ENCODE data around the gene LSM10. TPM values are rescaled to one million over a fixed set of nuclear protein-coding genes. Genes with fewer than 3 reads are reported as not detected.
A peak's percentile ranks its signal among the peaks of the same experiment; 100 is the strongest.

LSM10 gene
- total RNA-seq, 1 donor from 2014 or later, result 26.1 TPM

DNA sequence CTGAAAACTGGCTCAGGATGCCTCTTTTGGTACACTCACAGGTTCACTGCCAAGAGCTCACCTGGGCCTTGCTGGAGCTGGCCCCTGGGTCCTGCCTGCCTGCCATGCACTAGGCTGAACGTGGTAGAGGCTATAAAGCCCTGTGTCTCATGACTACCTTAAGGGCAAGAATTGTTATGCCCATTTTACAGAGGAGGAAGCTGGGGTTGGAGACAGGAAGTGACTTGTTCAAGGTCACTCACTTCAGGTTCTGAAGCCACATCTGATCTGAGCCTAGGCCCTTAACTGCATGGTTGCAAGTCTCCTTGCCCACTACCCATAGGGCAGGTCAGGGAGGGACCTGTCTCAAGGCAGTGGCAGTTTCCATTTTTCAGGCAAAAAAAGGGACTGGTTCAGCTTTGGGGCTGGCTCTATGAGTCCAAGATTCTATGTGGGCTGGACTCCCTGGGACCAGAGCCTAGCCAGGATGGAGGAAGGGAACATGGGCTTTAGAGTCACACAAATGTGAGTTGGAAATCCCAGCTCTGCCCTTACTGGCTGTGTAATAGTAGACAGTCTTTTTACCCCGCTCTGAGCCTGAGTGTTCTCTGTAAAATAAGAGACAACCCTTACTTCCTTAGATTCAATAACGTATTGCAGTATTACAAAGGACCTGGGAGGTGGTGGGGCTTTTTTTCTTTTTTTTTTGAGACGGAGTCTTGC lies 19.8 kb downstream of the LSM10 start:
- Mint-ChIP-seq H3K4me1 (peaks cover 21% of the 10 kb centered on the region), H3K36me3 (no peaks in the 10 kb centered on the region)

DNA sequence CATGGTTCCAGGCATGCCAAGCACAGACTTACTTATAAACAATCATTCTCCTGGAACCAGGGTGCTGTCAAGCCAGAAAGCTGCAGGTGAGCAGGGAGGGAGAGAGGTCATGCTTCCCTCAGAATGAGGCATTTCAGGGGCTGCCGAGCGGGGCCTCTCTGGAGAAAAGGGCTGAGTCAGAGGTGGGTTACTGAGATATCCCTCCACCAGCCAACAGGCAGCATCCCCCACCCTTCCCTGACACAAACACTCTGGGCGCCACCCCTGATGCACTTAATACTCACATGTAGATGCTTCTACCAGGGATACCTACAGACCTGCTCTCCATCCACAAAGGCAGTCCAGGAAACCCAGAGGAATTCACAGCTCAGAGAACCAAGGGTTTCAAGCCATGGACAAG lies 25.1 kb downstream of the LSM10 start:
- Mint-ChIP-seq H3K36me3 (no peaks in the 10 kb centered on the region), H3K9me3 (no peaks in the 10 kb centered on the region), H3K4me1 (peaks cover 38% of the 10 kb centered on the region), H3K4me3 (no peak overlapping the region), H3K27me3 (ENCODE audit: low read depth) (no peaks in the 10 kb centered on the region), H3K27ac (peak overlapping the region; percentile 93)
- TF ChIP-seq, protein P1, sequence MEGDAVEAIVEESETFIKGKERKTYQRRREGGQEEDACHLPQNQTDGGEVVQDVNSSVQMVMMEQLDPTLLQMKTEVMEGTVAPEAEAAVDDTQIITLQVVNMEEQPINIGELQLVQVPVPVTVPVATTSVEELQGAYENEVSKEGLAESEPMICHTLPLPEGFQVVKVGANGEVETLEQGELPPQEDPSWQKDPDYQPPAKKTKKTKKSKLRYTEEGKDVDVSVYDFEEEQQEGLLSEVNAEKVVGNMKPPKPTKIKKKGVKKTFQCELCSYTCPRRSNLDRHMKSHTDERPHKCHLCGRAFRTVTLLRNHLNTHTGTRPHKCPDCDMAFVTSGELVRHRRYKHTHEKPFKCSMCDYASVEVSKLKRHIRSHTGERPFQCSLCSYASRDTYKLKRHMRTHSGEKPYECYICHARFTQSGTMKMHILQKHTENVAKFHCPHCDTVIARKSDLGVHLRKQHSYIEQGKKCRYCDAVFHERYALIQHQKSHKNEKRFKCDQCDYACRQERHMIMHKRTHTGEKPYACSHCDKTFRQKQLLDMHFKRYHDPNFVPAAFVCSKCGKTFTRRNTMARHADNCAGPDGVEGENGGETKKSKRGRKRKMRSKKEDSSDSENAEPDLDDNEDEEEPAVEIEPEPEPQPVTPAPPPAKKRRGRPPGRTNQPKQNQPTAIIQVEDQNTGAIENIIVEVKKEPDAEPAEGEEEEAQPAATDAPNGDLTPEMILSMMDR (IDR thresholded peaks at IDR 0.05; ENCODE audit: unreplicated experiment), result no peak
- DNase-seq (ENCODE audit: low spot score in 2 of 2, unreplicated experiment in 2 of 2), result no peak

More for the DNA sequence above, 19.8 kb downstream of the LSM10 start:
- Mint-ChIP-seq H3K27ac (no peak overlapping the region), H3K27me3 (ENCODE audit: low read depth) (no peaks in the 10 kb centered on the region), H3K9me3 (no peaks in the 10 kb centered on the region), H3K4me3 (no peak overlapping the region)
- TF ChIP-seq, protein P1 (IDR thresholded peaks at IDR 0.05; ENCODE audit: unreplicated experiment), result no peak
- no peak for DNase-seq (ENCODE audit: low spot score in 2 of 2, unreplicated experiment in 2 of 2)

DNA sequence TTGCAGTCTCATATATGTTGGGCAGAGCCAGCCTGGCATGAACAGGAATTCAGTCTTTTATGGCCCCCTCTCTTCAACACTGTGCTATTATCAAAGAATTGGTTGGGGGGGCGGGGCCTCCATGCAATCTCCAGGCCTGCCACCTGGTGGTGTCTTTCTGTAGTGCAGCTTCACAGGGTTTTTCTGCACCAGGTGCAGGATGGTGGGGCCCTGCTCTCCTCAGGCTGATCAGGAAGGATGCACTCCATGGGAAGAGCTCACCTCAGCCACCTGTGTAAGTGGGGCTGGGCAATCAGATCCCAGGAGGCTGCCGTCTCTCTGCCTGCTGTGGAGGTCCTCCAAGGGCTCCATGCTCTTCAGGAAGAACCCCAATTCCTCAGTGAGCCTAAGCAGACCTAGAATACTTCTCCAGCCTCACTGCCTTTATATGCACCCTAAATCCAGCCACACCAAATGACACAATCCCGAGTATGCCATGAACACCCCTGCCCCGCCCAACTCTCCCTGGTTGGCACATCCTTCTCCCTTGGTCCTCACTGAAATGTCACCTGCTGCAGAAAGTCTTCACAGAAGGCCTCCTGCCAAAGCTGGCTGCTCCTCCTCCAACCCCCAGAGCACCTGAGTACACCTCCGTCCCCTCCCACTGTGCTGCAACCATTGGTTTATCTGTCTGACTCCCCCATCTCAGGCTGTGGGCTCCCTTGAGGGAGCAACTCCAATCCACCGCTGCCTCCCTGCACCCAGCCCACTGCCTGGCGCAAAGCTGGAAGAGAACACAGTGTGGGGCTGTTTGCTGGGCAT lies 28.4 kb downstream of the LSM10 start:
- TF ChIP-seq, protein P1 (IDR thresholded peaks at IDR 0.05; ENCODE audit: unreplicated experiment), result peak; percentile 98
- no peaks in the 10 kb centered on the region for H3K36me3 Mint-ChIP-seq
- H3K27me3 Mint-ChIP-seq (ENCODE audit: low read depth), result no peaks in the 10 kb centered on the region
- no peak overlapping the region for H3K4me3 Mint-ChIP-seq
- H3K27ac Mint-ChIP-seq, result peak overlapping the region; percentile 63
- peak; percentile 67 to 92 for DNase-seq (ENCODE audit: low spot score in 2 of 2, unreplicated experiment in 2 of 2)
- H3K4me1 Mint-ChIP-seq, result peaks cover 34% of the 10 kb centered on the region
- H3K9me3 Mint-ChIP-seq, result no peaks in the 10 kb centered on the region

DNA sequence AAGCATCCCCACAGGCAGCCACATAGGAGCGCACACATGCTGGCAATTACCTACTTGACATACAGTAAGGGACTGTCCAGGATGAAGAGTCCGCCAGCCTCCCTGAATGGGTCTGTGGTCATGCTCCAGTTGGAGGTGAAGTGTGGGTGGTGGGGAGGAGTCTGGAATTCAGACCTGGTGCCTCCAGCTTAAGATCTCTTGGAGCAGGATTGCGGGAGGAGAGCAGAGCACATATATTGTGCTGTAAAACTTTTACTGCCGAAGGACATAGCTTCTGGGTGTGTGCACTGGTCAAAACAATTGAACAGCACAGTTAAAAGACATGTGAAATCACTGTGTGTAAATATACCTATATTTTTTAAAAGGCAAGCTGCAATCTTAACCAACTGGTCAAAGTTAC lies 29.9 kb downstream of the LSM10 start:
- no peak overlapping the region for H3K4me3 Mint-ChIP-seq
- peak overlapping the region; percentile 27 for H3K27ac Mint-ChIP-seq
- DNase-seq (ENCODE audit: low spot score in 2 of 2, unreplicated experiment in 2 of 2), result no peak
- no peaks in the 10 kb centered on the region for H3K27me3 Mint-ChIP-seq (ENCODE audit: low read depth)
- no peaks in the 10 kb centered on the region for H3K9me3 Mint-ChIP-seq
- TF ChIP-seq, protein P1 (IDR thresholded peaks at IDR 0.05; ENCODE audit: unreplicated experiment), result no peak
- H3K4me1 Mint-ChIP-seq, result peaks cover 19% of the 10 kb centered on the region
- H3K36me3 Mint-ChIP-seq, result peaks cover 5% of the 10 kb centered on the region

DNA sequence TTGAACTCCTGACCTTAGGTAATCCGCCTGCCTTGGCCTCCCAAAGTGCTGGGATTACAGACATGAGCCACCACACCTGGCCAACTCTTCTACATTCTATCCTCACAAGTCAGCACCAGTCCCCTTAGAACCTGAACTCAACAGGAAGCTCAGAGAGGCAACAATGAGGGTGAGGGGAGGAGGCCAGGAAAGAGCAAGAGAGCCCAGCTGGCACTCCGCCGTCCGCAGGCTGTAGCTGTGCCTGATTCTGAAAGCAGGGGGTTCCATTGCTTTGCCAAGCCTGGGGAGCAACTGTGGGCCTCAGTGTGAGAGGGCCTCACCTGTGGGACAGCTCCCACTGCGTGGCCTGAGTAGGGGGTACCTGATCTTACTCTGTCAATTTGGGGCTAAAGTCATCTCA lies 30.6 kb downstream of the LSM10 start:
- Mint-ChIP-seq H3K9me3 (no peaks in the 10 kb centered on the region), H3K4me3 (no peak overlapping the region), H3K4me1 (peaks cover 14% of the 10 kb centered on the region), H3K36me3 (peaks cover 5% of the 10 kb centered on the region), H3K27me3 (ENCODE audit: low read depth) (no peaks in the 10 kb centered on the region), H3K27ac (peak overlapping the region; percentile 27)
- DNase-seq (ENCODE audit: low spot score in 2 of 2, unreplicated experiment in 2 of 2), result no peak
- TF ChIP-seq, protein P1 (IDR thresholded peaks at IDR 0.05; ENCODE audit: unreplicated experiment), result no peak

Data from mesothelial cell of epicardium (in vitro differentiated cells).